ENCODE data around the gene RAB15.

DNA sequence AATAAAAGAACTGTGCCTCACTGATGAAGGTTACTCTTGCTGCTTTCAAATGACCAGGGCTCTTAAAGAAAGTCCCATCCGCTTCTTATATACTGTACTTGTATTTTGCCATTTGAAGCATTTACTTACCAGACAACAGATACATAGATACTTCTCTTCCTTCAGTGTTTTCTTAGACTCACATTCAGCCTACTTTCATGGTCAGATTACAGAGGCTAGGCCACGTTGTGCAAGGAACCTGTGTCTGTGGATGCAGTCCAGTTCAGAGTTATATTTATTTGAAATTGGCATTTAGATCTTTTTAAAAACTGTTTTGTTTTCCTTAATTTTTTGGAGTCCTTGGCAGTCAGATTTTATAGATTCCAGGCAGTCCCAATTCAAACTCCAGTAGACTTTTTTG is 51.7 kb downstream of the RAB15 start:
- TF ChIP-seq, protein P1, sequence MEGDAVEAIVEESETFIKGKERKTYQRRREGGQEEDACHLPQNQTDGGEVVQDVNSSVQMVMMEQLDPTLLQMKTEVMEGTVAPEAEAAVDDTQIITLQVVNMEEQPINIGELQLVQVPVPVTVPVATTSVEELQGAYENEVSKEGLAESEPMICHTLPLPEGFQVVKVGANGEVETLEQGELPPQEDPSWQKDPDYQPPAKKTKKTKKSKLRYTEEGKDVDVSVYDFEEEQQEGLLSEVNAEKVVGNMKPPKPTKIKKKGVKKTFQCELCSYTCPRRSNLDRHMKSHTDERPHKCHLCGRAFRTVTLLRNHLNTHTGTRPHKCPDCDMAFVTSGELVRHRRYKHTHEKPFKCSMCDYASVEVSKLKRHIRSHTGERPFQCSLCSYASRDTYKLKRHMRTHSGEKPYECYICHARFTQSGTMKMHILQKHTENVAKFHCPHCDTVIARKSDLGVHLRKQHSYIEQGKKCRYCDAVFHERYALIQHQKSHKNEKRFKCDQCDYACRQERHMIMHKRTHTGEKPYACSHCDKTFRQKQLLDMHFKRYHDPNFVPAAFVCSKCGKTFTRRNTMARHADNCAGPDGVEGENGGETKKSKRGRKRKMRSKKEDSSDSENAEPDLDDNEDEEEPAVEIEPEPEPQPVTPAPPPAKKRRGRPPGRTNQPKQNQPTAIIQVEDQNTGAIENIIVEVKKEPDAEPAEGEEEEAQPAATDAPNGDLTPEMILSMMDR (conservative IDR thresholded peaks at IDR 0.05 in 1 of 2, IDR thresholded peaks at IDR 0.05 in 1 of 2; ENCODE audit: low read depth in 1 of 2, low read length in 2 of 2) = no peak
- no peak for TF ChIP-seq EZH2 (IDR thresholded peaks at IDR 0.05; ENCODE audit: low read length, missing control alignments)
